ENCODE results near the gene SUGCT.
"Not testable (repeated sequence)": the region's sequence is repeated elsewhere in the genome, so short reads cannot be mapped to it uniquely, and the experiment has no call there.

SUGCT gene

GRCh38 chr7:40611095-40611871 is 476.5 kb downstream of the SUGCT start:
- no peak for DNase-seq (ENCODE audit: low read depth in 2 of 2)

GRCh38 chr7:40612298-40612697 is 477.5 kb downstream of the SUGCT start:
- DNase-seq (ENCODE audit: low read depth in 2 of 2): no peak

GRCh38 chr7:40619647-40620046 is 484.8 kb downstream of the SUGCT start:
- no peak for DNase-seq (ENCODE audit: low read depth in 2 of 2)

- no peak for DNase-seq (ENCODE audit: low read depth in 2 of 2)
Observed at GRCh38 chr7:40621592-40621998, 486.8 kb downstream of the SUGCT start.

GRCh38 chr7:40622941-40623501 is 488.2 kb downstream of the SUGCT start:
- DNase-seq (ENCODE audit: low read depth in 2 of 2): no peak

- no peak for DNase-seq (ENCODE audit: low read depth in 2 of 2)
Observed at GRCh38 chr7:40623863-40624262, 489.1 kb downstream of the SUGCT start.

- not testable (repeated sequence) for DNase-seq (ENCODE audit: low read depth in 2 of 2)
Observed at GRCh38 chr7:40627361-40627760, 492.6 kb downstream of the SUGCT start.

GRCh38 chr7:40629891-40630290 is 495.1 kb downstream of the SUGCT start:
- DNase-seq (ENCODE audit: low read depth in 2 of 2): no peak

GRCh38 chr7:40634118-40634517 is 499.3 kb downstream of the SUGCT start:
- no peak for DNase-seq (ENCODE audit: low read depth in 2 of 2)

- DNase-seq (ENCODE audit: low read depth in 2 of 2): no peak
Observed at GRCh38 chr7:40638545-40639320, 503.9 kb downstream of the SUGCT start.

GRCh38 chr7:40640566-40640965 is 505.8 kb downstream of the SUGCT start:
- no peak for DNase-seq (ENCODE audit: low read depth in 2 of 2)

GRCh38 chr7:40641701-40642100 is 506.9 kb downstream of the SUGCT start:
- DNase-seq (ENCODE audit: low read depth in 2 of 2): no peak

- DNase-seq (ENCODE audit: low read depth in 2 of 2): no peak
Observed at GRCh38 chr7:40643664-40644063, 508.9 kb downstream of the SUGCT start.

- DNase-seq (ENCODE audit: low read depth in 2 of 2): no peak
Observed at GRCh38 chr7:40644454-40645188, 509.8 kb downstream of the SUGCT start.

- no peak for DNase-seq (ENCODE audit: low read depth in 2 of 2)
Observed at GRCh38 chr7:40645197-40645596, 510.4 kb downstream of the SUGCT start.

- no peak for DNase-seq (ENCODE audit: low read depth in 2 of 2)
Observed at GRCh38 chr7:40646717-40647116, 511.9 kb downstream of the SUGCT start.

- no peak for DNase-seq (ENCODE audit: low read depth in 2 of 2)
Observed at GRCh38 chr7:40647719-40648118, 512.9 kb downstream of the SUGCT start.

GRCh38 chr7:40649247-40649646 is 514.4 kb downstream of the SUGCT start:
- DNase-seq (ENCODE audit: low read depth in 2 of 2): no peak

- not testable (repeated sequence) for DNase-seq (ENCODE audit: low read depth in 2 of 2)
Observed at GRCh38 chr7:40650903-40651302, 516.1 kb downstream of the SUGCT start.

- DNase-seq (ENCODE audit: low read depth in 2 of 2): no peak
Observed at GRCh38 chr7:40654171-40654570, 519.4 kb downstream of the SUGCT start.

GRCh38 chr7:40655426-40655825 is 520.6 kb downstream of the SUGCT start:
- DNase-seq (ENCODE audit: low read depth in 2 of 2): no peak

GRCh38 chr7:40656349-40656748 is 521.5 kb downstream of the SUGCT start:
- no peak for DNase-seq (ENCODE audit: low read depth in 2 of 2)
